Gastrocnemius medialis (tissue), 4 donors: Measurements from ENCODE around the gene FAM81A. TPM values are rescaled to one million over a fixed set of nuclear protein-coding genes. Genes with fewer than 3 reads are reported as not detected.

ENCODE experiments used
- ATAC-seq, 2 donors: fragments of 150-250 bp; one replicate each; pipeline ENCODE4 v1.9.1; 2016
- DNase-seq, 2 donors: peaks; one replicate each; pipeline ENCODE4 v3.0.0-alpha.2; 2019
- H3K27ac ChIP-seq, 4 donors: fragments of 200-600 bp; sonication (generic); 1 replicate in 1 of 4; 2 replicates in 3 of 4; pipeline ENCODE4 v1.5.1; 2016 to 2018; ENCODE audit warnings: mild to moderate bottlenecking in 2 of 4, moderate library complexity in 1 of 4
- H3K27me3 ChIP-seq, 3 donors: fragments of 200-600 bp; sonication (generic) in 2 of 3; 1 replicate in 1 of 3; 2 replicates in 2 of 3; pipeline versions ENCODE4 v1.5.1 to v1.6.0; 2016 to 2019; ENCODE audit warnings: mild to moderate bottlenecking in 1 of 3, moderate library complexity in 1 of 3
- H3K36me3 ChIP-seq, 2 donors: fragments of 200-600 bp; sonication (generic) in 1 of 2; one replicate each; pipeline ENCODE4 v1.5.1; 2017 to 2018
- H3K4me1 ChIP-seq, 2 donors: fragments of 200-600 bp; sonication (generic) in 1 of 2; one replicate each; pipeline ENCODE4 v1.5.1; 2016 to 2017; ENCODE audit warnings: mild to moderate bottlenecking in 2 of 2
- H3K4me3 ChIP-seq, 4 donors: fragments of 200-600 bp; sonication (generic) in 3 of 4; 1 replicate in 1 of 4; 2 replicates in 3 of 4; pipeline ENCODE4 v1.5.1; 2016 to 2019; ENCODE audit warnings: mild to moderate bottlenecking in 2 of 4
- H3K9me3 ChIP-seq, 3 donors: fragments of 200-600 bp; sonication (generic) in 2 of 3; 1 replicate in 1 of 3; 2 replicates in 2 of 3; pipeline ENCODE4 v1.5.1; 2016 to 2019
- POLR2A ChIP-seq, 2 donors: fragments of 450-650 bp; IDR thresholded peaks; one replicate each; pipeline ENCODE4 v1.6.1; 2017; ENCODE audit warnings: antibody characterized with exemption in 2 of 2, mild to moderate bottlenecking in 2 of 2, moderate library complexity in 2 of 2
- in situ Hi-C, 4 donors: fragments of 200-750 bp; cut with MboI; loops; one replicate each; pipeline versions ENCODE4 v1.15.0 to v1.8.0; 2017; ENCODE audit warnings: low sequenced_read_pairs in 4 of 4
- intact Hi-C: fragments of 100-400 bp; cut with DNase I; formaldehyde crosslinking; loops from one replicate; pipeline ENCODE4 v1.15.1; 2023; ENCODE audit warnings: low total_unique reads
- total RNA-seq, 4 donors: library from RNA; depleted of rRNA; stranded (reverse); fragments of >200 nt; gene quantifications; one replicate each; pipeline versions ENCODE4 v1.1.0 to v1.2.3, GENCODE V29; 2016
- TF ChIP-seq, protein P1 (sequence below), 5 experiments: fragments of 450-650 bp in 3 of 5; fragments of 200-600 bp in 2 of 5; sonication (generic) in 2 of 5; IDR thresholded peaks in 4 of 5; conservative IDR thresholded peaks in 1 of 5; 1 replicate in 4 of 5; 2 replicates in 1 of 5; pipeline ENCODE4 v1.5.1; 2016 to 2019; ENCODE audit warnings: antibody characterized with exemption in 5 of 5, mild to moderate bottlenecking in 3 of 5, moderate library complexity in 3 of 5

Gene FAM81A
- total RNA-seq, 4 donors from 2014 or later = 0.07 to 0.10 TPM; not detected in 2

DNA sequence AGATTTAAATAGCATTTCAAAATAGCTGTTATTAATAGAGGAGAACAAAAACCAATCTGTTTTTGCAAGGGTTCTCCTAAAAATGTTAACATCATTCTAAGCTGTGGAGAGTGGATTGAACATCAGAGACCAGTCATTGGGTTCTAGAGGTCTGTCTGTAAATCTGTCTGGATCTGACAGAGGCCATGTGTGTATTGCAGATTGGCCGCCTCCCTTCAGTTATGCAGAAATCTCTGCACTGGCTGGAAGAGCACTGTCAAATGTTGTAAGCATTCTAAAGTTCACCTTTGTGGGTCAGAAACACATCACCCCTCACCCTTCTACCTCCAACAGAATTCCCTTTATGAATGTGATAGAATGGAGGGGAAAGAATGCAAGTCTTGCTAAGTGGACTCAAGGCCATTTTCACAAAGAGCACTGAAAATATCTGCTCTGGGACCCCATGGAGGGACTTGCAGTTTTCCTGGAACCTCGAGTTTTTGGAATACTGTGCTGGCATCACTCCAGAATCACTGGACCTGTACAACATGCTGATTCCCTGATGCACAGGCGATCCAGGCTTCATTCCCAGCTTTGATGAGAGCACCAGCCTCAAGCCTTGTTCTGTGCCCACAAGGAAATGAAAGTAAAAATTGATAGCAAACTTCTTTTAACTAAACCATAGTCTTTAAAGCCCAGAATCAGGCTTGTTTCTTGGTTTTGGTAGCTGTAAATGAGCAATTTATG lies 8.4 kb downstream of the FAM81A start:
- no peaks in the 10 kb centered on the region for H3K36me3 ChIP-seq
- in situ Hi-C loops = no loop called here
- no peak for ATAC-seq
- no peaks in the 10 kb centered on the region for H3K27me3 ChIP-seq
- H3K4me3 ChIP-seq = no peak overlapping the region
- H3K4me1 ChIP-seq = no peaks in the 10 kb centered on the region
- intact Hi-C loops = no loop called here
- no peak for DNase-seq
- TF ChIP-seq POLR2A (IDR thresholded peaks at IDR 0.05) = no peak
- TF ChIP-seq, protein P1, sequence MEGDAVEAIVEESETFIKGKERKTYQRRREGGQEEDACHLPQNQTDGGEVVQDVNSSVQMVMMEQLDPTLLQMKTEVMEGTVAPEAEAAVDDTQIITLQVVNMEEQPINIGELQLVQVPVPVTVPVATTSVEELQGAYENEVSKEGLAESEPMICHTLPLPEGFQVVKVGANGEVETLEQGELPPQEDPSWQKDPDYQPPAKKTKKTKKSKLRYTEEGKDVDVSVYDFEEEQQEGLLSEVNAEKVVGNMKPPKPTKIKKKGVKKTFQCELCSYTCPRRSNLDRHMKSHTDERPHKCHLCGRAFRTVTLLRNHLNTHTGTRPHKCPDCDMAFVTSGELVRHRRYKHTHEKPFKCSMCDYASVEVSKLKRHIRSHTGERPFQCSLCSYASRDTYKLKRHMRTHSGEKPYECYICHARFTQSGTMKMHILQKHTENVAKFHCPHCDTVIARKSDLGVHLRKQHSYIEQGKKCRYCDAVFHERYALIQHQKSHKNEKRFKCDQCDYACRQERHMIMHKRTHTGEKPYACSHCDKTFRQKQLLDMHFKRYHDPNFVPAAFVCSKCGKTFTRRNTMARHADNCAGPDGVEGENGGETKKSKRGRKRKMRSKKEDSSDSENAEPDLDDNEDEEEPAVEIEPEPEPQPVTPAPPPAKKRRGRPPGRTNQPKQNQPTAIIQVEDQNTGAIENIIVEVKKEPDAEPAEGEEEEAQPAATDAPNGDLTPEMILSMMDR (IDR thresholded peaks at IDR 0.05 in 4 of 5, conservative IDR thresholded peaks at IDR 0.05 in 1 of 5) = no peak
- no peak overlapping the region for H3K27ac ChIP-seq
- no peaks in the 10 kb centered on the region for H3K9me3 ChIP-seq

GRCh38 chr15:59447367-59447766 lies 9.4 kb downstream of the FAM81A start:
- TF ChIP-seq, protein P1 (IDR thresholded peaks at IDR 0.05 in 4 of 5, conservative IDR thresholded peaks at IDR 0.05 in 1 of 5) = no peak
- DNase-seq = no peak
- intact Hi-C loops (no loop called here), in situ Hi-C loops (no loop called here)
- H3K27me3 ChIP-seq = no peaks in the 10 kb centered on the region
- no peaks in the 10 kb centered on the region for H3K4me1 ChIP-seq
- no peaks in the 10 kb centered on the region for H3K9me3 ChIP-seq
- no peak overlapping the region for H3K27ac ChIP-seq
- no peak overlapping the region for H3K4me3 ChIP-seq
- no peak for ATAC-seq
- no peaks in the 10 kb centered on the region for H3K36me3 ChIP-seq

- no peaks in the 10 kb centered on the region for H3K4me1 ChIP-seq
- intact Hi-C loops (no loop called here), in situ Hi-C loops (no loop called here)
- no peak for DNase-seq
- no peaks in the 10 kb centered on the region for H3K9me3 ChIP-seq
- H3K27ac ChIP-seq = no peak overlapping the region
- TF ChIP-seq, protein P1 (IDR thresholded peaks at IDR 0.05 in 4 of 5, conservative IDR thresholded peaks at IDR 0.05 in 1 of 5) = no peak
- no peak for TF ChIP-seq POLR2A (IDR thresholded peaks at IDR 0.05)
- H3K36me3 ChIP-seq = no peaks in the 10 kb centered on the region
- H3K4me3 ChIP-seq = no peak overlapping the region
- no peak for ATAC-seq
- H3K27me3 ChIP-seq = no peaks in the 10 kb centered on the region
These were observed 10.9 kb downstream of the FAM81A start for GRCh38 chr15:59448871-59449270.

DNA sequence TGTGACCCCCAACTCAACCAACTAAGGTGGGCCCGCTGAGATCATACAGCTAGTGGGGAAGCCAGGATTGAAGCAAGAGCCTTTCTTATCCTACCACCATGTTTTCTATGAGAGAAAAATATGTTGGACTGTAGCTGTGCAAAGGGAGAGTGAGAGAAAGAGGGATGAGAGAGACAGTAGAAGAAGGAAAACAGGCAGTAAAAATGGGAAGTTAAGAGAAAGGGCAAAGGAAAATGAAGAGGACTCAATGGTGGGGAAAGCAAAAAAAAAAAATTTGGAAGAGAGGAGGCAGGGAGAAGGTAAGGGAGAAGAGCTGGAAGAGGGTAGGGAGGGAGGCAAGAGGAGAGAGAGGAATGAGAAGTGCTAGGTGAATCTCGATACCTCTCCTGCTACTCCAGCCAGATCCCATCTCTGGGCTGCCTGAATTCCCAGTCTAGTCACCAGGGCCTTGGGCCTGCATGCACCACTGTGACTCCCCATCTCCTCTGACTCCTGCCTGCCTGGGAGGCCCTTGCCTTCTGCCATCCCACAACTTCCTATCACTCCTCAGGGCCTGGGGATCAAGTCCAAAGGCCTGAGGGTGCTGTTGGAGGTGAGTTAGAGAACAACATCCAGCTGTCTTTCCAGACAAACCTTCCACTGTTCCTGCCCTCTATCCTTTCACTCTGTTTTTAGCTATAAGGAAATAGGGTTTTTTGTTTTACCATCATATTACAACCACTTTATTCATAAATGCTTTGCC lies 15.7 kb downstream of the FAM81A start:
- no peak for ATAC-seq
- intact Hi-C loops = no loop called here
- H3K27ac ChIP-seq = no peak overlapping the region
- no peak for TF ChIP-seq POLR2A (IDR thresholded peaks at IDR 0.05)
- TF ChIP-seq, protein P1 (IDR thresholded peaks at IDR 0.05 in 4 of 5, conservative IDR thresholded peaks at IDR 0.05 in 1 of 5) = no peak
- no peak for DNase-seq
- no peak overlapping the region for H3K4me3 ChIP-seq
- no peaks in the 10 kb centered on the region for H3K9me3 ChIP-seq
- no peaks in the 10 kb centered on the region for H3K36me3 ChIP-seq
- in situ Hi-C loops = no loop called here
- no peaks in the 10 kb centered on the region for H3K4me1 ChIP-seq
- no peaks in the 10 kb centered on the region for H3K27me3 ChIP-seq
